Right ventricle myocardium inferior (tissue), 1 donor: Measurements from ENCODE around the gene ENPP1. TPM values are rescaled to one million over a fixed set of nuclear protein-coding genes. Genes with fewer than 3 reads are reported as not detected.

ENCODE experiments used
- ATAC-seq: fragments of 200-7000 bp; cut with Tn5 transposase; one replicate; pipeline ENCODE4 v1.9.1; 2020; ENCODE audit warnings: mild to moderate bottlenecking, moderate library complexity
- DNase-seq: peaks from one replicate; pipeline ENCODE4 v3.0.0; 2021; ENCODE audit errors: missing footprints
- intact Hi-C: fragments of 100-400 bp; cut with DNase I; formaldehyde crosslinking; loops from one replicate; pipeline ENCODE4 v1.11.0; 2022
- microRNA-seq: library from miRNA; unstranded; fragments of <30 nt; microRNA quantifications from one replicate; pipeline ENCODE4 v1.2.0, GENCODE V29; 2020
- total RNA-seq: library from RNA; stranded (reverse); fragmentation: NEBNext Ultra II Directional; extraction: Animal tissue kit (Norgen Biotek cat#: 25700); gene quantifications from one replicate; pipeline ENCODE4 v1.2.1, GENCODE V29; 2021
- donor health status: DM: no; HTN: yes; CAD: no; lungs with severe emphysema.

Gene ENPP1
- total RNA-seq, 1 donor from 2014 or later = 1.7 TPM

DNA sequence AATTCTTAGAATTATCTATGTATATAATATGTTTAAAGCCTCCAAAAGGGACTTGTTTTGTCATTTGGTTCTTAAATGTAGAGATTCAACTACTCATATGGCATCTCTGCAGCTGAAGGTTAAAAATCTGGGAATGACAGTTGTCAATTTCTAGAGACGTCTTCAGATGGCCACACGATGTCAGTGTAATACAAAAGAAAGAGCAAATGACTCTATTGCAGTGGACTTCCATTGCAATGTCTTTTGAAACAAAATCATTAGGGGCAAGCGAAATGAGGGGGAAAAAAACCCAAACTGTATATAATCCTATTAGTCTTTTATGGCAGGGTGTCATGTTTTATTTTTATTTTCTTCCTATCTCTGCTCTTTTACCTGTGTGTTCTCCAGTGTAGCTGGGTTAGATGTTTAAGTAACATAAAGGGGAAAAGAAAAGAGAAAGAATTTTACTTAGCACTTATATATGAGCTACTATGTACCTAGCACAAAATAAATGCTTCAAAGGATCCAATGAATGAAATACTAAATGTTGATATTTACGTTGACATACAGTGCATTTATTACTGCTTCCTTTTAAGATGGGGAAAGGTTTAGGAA is 117.2 kb downstream of the ENPP1 start:
- no peak for ATAC-seq
- no peak for DNase-seq
- intact Hi-C loops = loop anchor here (2.0 to 5.0 kb wide), 2 partner anchors 236 to 292 kb away; no protein-coding TSS in a partner anchor

DNA sequence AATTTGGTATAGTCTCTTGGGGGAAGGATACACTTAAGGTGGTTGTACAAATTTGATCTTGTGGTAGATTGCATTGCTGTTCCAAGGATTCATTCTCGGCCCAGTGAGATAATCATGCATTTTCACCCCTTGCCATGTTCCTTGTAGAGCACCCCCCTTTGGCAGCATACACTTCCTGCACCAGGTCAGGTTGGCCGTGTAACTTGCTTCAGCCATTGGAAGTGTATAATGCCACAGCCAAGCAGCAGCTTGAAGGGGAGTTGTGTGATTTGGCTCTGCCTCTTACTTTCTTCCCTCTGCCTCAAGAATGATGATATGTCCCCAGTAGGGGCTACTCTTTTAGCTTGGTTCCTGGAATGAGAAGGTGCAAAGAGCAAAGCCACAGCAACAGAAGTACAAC is 121.4 kb downstream of the ENPP1 start:
- no peak for ATAC-seq
- intact Hi-C loops = no loop called here
- no peak for DNase-seq

DNA sequence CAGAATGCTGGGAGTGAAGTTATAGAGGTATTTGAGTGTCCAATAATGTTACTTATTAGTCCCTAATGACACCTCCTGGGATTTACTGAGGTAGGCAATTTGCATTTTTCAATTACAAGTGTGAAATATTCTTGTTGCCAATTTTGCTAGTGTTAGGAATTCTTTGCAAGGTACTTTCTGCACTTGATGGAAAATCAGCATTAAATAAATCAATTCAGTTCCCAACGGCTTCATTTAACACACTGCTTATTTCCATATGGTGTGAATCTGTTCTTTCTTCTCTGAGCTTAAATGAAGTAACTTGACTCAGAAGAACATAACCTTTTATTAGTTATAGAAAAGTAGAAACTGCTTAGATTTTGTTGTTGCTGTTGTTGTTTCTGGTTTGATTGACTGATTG is 122.2 kb downstream of the ENPP1 start:
- ATAC-seq = no peak
- no peak for DNase-seq
- intact Hi-C loops = no loop called here

DNA sequence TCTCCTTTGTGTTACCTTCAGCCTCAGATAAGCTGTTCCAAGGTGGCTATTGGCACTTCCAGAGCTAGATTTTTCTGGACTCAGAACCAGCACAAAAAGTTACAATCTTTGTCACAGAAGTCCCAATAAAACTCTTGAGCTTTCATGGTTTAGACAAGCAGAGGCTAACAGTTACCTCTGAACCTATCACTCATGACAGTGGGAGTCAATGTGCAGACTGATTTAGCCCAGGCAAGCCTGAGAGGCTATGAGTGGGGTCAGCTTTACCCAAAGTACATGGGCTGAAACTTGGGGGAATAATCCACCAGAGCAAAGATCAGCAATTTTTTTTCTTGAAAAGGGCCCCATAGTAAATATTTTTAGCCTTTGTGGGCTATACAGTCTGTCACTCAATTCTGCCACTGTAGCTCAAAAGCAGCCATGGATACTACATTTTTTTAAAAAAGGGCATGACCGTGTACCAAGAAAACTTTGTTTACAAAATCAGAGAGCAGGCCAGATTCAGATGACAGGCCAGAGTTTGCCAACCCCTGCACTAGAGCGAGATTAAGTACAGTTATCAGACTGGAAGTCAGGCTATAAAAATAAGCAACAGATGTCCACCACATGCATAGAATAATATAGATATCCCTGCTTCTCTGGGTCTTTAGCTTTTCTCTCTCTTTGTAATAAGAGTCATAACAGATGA is 123.4 kb downstream of the ENPP1 start:
- ATAC-seq (no peak), DNase-seq (no peak)
- intact Hi-C loops = no loop called here

DNA sequence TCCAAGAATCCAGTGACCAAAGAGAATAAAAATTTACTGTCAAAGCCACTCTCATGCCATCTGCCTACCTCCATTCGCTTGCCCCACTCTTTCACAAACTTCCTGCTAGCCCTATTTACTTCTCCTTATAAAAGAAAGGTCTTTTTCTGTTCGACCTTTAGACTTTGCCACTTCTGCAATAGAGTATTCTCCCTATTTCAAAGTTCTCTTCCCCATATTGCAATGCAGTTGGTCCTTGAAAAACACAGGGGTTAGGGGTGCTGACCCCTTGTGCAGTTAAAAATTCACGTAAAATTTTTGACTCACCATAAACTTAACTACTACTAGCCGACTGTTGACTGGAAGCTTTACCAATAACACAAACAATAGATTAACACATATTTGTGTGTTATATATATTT is 128.3 kb downstream of the ENPP1 start:
- intact Hi-C loops = no loop called here
- ATAC-seq (no peak), DNase-seq (no peak)

DNA sequence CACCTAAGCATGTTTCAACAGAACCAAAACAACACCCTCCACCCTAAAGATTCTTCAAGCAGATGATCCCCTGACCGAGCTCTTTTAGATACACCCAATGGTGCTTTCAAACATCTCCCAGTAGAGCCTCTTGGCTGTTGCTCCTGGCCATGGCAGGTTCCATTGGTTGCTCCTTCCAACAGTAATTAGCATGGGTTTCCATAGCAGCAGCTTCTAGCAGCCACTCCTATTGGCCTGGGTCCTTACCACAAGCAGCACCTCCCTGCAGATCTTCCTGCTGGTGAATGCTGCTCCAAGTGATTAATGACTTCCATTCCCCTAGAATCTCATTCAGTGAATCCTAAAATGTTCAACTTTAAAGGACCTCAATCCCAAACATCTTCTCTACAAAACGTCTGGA is 129.4 kb downstream of the ENPP1 start:
- no peak for DNase-seq
- no peak for ATAC-seq
- intact Hi-C loops = no loop called here

DNA sequence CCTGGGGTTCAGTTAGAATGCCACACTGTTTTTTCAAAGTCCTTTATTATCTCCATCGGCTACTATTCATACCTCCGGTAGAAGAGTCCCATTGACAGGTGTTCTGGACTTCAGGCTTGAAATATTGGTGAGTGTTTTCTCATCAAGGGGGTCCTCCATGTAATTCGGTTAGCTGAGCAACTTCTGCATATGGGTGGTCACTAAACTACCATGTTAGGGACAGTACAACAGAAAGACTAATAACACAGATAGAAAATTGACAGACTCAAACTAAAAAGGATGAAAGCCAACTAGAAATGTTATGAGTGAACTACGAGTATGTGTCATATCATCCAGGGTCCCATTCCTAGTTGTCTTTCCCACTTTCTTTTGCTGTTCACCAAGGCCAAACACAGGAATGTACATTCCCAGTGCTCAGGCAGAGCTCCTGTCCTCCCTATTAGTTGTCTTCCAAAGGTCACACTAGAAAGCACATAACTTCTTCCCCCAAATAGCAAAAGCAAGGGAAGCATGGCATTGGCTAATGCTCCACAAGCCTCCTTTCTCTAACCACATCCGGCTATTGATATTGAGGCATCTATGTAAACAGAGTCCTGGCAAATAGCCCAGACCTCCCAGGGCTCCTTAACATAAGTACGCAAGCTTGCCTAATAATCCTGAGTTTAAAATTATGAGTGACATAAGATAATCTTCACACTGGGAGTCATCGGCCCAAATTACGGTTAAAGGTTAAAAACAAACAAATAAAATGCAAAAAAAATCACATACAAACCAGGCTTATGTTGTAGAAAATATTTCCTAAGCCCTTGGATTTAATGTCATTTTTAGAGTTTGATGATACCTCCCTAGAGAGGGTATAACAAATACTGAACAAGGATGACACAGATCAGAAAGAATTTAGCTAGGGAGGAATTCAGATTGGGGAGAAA is 130.1 kb downstream of the ENPP1 start:
- ATAC-seq (no peak), DNase-seq (no peak)

More for the DNA sequence above, 130.1 kb downstream of the ENPP1 start:
- intact Hi-C loops = no loop called here

Small RNA genes lying within 50 kb of the gene (microRNA-seq; reads per million reads assigned to microRNA genes)
- gene MIR548H5 = not detected

Other genes starting within 250 kb of the ENPP1 start
- gene ARG1, start 234.8 kb upstream of the ENPP1 start, total RNA-seq = 0.35 TPM
- gene MED23, start 179.8 kb upstream of the ENPP1 start, total RNA-seq = 10.1 TPM
- gene ENPP3, start 170.7 kb upstream of the ENPP1 start, total RNA-seq = 0.16 TPM
- not detected for gene OR2A4, start 106.6 kb upstream of the ENPP1 start, total RNA-seq
- not detected for gene CTAGE9, start 97.0 kb upstream of the ENPP1 start, total RNA-seq
- 12.5 TPM for gene CCN2, start 143.4 kb downstream of the ENPP1 start, total RNA-seq